HFFc6 (cell line): ENCODE data around the gene TP73. TPM values are rescaled to one million over a fixed set of nuclear protein-coding genes. Genes with fewer than 3 reads are reported as not detected.

Experiments
- DNase-seq: peaks from one replicate; pipeline ENCODE4 v3.0.0-alpha.2; 2018
- H3K27ac Mint-ChIP-seq: 2 replicates; pipeline ENCODE4 v1.8.0; 2020; ENCODE audit warnings: mild to moderate bottlenecking, mixed read lengths
- H3K27me3 Mint-ChIP-seq: 2 replicates; pipeline ENCODE4 v1.8.0; 2021; ENCODE audit warnings: mild to moderate bottlenecking, moderate library complexity, mixed read lengths; ENCODE audit not compliant: insufficient read depth
- H3K36me3 Mint-ChIP-seq: 2 replicates; pipeline ENCODE4 v1.8.0; 2021; ENCODE audit warnings: low read depth, mixed read lengths
- H3K4me1 Mint-ChIP-seq: 2 replicates; pipeline ENCODE4 v1.8.0; 2020; ENCODE audit warnings: low read depth, mixed read lengths
- H3K4me3 Mint-ChIP-seq: 2 replicates; pipeline ENCODE4 v1.8.0; 2020; ENCODE audit warnings: mild to moderate bottlenecking, moderate library complexity, mixed read lengths
- H3K9me3 Mint-ChIP-seq: 2 replicates; pipeline ENCODE4 v1.8.0; 2020; ENCODE audit warnings: mild to moderate bottlenecking, mixed read lengths
- CTCF ChIP-seq: fragments of 200-600 bp; sonication (generic); IDR thresholded peaks from 2 replicates; pipeline ENCODE4 v1.5.0; 2021; ENCODE audit warnings: antibody characterized with exemption, mild to moderate bottlenecking
- total RNA-seq, 6 experiments: library from RNA; stranded (reverse); fragmentation: NEBNext Ultra II Directional; extraction: Animal tissue kit (Norgen Biotek cat#: 25700); gene quantifications; 2 replicates in 1 of 6; 3 replicates in 5 of 6; pipeline ENCODE4 v1.2.3, GENCODE V29; 2021

The TP73 gene
- total RNA-seq, 6 experiments from 2014 or later: not detected

- no peak for TF ChIP-seq CTCF
- Mint-ChIP-seq H3K36me3 (no peaks in the 10 kb centered on the region; the same call in 1 of the 2 replicates), H3K4me3 (no peak overlapping the region), H3K4me1 (peaks cover 4% of the 10 kb centered on the region), H3K27me3 (no peaks in the 10 kb centered on the region), H3K9me3 (no peaks in the 10 kb centered on the region), H3K27ac (no peak overlapping the region)
- DNase-seq: no peak
These were observed 9.2 kb upstream of the TP73 start for GRCh38 chr1:3642919-3643675.

DNA sequence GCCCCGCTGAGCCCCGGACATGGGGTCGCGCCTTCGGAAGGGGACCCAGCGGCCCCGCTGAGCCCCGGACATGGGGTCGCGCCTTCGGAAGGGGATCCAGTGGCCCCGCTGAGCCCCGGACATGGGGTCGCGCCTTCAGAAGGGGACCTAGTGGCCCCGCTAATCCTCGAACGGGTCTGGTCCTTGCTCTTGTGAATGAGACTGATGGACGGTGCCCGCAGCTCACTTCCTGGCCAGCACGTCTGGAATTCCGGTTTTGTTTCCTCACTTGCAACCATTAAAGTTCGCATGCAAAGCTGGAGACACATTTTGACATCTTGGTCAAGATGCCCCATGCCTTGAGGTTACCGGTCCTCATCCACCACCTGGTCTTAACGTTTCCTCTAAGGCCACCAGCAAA lies 8.0 kb upstream of the TP73 start:
- H3K9me3 Mint-ChIP-seq: no peaks in the 10 kb centered on the region
- DNase-seq: no peak
- H3K27ac Mint-ChIP-seq: no peak overlapping the region
- no peaks in the 10 kb centered on the region for H3K27me3 Mint-ChIP-seq
- no peak overlapping the region for H3K4me3 Mint-ChIP-seq
- no peaks in the 10 kb centered on the region; the same call in 1 of the 2 replicates for H3K36me3 Mint-ChIP-seq
- peaks cover 16% of the 10 kb centered on the region for H3K4me1 Mint-ChIP-seq
- no peak for TF ChIP-seq CTCF

- 0 out of 2 replicates have a peak, but pooled peaks cover 1% of the 10 kb centered on the region for H3K27me3 Mint-ChIP-seq
- no peak for TF ChIP-seq CTCF
- H3K36me3 Mint-ChIP-seq: no peaks in the 10 kb centered on the region; the same call in 1 of the 2 replicates
- H3K9me3 Mint-ChIP-seq: no peaks in the 10 kb centered on the region
- H3K27ac Mint-ChIP-seq: no peak overlapping the region
- no peak for DNase-seq
- peaks cover 16% of the 10 kb centered on the region for H3K4me1 Mint-ChIP-seq
- H3K4me3 Mint-ChIP-seq: no peak overlapping the region
These were observed 7.1 kb upstream of the TP73 start for GRCh38 chr1:3645247-3645646.

- no peaks in the 10 kb centered on the region; the same call in 1 of the 2 replicates for H3K36me3 Mint-ChIP-seq
- DNase-seq: no peak
- peaks cover 5% of the 10 kb centered on the region; the same call in 1 of the 2 replicates for H3K27me3 Mint-ChIP-seq
- no peaks in the 10 kb centered on the region for H3K9me3 Mint-ChIP-seq
- no peak for TF ChIP-seq CTCF
- peaks cover 16% of the 10 kb centered on the region for H3K4me1 Mint-ChIP-seq
- no peak overlapping the region for H3K27ac Mint-ChIP-seq
- no peak overlapping the region for H3K4me3 Mint-ChIP-seq
These were observed 6.5 kb upstream of the TP73 start for GRCh38 chr1:3645666-3646355.

GRCh38 chr1:3646596-3646995 lies 5.7 kb upstream of the TP73 start:
- Mint-ChIP-seq H3K4me1 (peaks cover 16% of the 10 kb centered on the region), H3K27ac (no peak overlapping the region), H3K36me3 (no peaks in the 10 kb centered on the region; the same call in 1 of the 2 replicates), H3K9me3 (no peaks in the 10 kb centered on the region), H3K27me3 (peaks cover 12% of the 10 kb centered on the region), H3K4me3 (no peak overlapping the region)
- no peak for DNase-seq
- TF ChIP-seq CTCF: no peak
